Lower leg skin (tissue), 3 donors: Measurements from ENCODE around the gene LFNG.

Source experiments
- POLR2A ChIP-seq, 2 donors: fragments of 450-650 bp; IDR thresholded peaks; one replicate each; pipeline ENCODE4 v1.6.1; 2016 to 2017; ENCODE audit warnings: antibody characterized with exemption in 2 of 2, mild to moderate bottlenecking in 1 of 2, moderate library complexity in 1 of 2
- TF ChIP-seq, protein P1 (sequence below), 3 donors: fragments of 450-650 bp; IDR thresholded peaks; one replicate each; pipeline ENCODE4 v1.5.1; 2016; ENCODE audit warnings: antibody characterized with exemption in 3 of 3, mild to moderate bottlenecking in 3 of 3, moderate library complexity in 2 of 3

DNA sequence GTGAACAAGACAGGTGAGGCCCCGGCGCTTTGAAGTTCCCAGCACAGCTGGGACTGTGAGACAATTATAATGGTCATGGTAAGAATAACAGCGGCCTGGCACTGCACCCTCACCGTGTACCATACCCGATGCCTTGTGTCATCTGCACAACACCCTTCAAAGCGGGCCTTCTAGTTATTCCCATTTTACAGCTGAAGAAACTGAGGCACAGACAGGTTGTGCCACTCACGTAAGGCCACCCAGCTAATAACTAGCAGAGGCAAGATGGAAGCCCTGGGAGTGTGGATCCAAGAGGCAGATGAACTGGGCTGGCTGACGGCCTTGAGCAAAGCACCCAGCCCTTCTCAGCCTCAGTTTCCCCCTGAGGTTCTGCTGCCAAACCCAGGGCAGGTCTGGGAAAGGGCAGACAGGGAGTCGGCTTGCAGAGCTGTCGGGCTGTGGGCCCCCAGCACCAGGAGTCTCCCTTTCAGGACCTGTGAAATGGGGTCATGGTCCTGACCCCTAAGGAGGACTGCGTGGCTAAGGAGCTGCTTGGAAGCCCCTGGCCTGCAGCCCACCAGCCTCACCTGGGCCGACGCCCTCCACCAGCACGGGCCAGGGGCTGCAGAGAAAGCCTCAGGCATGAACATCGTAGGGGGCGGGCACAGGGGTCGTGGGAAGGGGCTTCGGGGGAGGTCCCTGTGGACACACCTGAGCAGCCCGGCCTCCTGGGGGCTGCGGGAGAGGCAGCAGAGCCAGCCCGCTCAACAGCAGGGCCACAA, 15.3 kb upstream of the LFNG start:
- TF ChIP-seq, protein P1, sequence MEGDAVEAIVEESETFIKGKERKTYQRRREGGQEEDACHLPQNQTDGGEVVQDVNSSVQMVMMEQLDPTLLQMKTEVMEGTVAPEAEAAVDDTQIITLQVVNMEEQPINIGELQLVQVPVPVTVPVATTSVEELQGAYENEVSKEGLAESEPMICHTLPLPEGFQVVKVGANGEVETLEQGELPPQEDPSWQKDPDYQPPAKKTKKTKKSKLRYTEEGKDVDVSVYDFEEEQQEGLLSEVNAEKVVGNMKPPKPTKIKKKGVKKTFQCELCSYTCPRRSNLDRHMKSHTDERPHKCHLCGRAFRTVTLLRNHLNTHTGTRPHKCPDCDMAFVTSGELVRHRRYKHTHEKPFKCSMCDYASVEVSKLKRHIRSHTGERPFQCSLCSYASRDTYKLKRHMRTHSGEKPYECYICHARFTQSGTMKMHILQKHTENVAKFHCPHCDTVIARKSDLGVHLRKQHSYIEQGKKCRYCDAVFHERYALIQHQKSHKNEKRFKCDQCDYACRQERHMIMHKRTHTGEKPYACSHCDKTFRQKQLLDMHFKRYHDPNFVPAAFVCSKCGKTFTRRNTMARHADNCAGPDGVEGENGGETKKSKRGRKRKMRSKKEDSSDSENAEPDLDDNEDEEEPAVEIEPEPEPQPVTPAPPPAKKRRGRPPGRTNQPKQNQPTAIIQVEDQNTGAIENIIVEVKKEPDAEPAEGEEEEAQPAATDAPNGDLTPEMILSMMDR (IDR thresholded peaks at IDR 0.05), result no peak
- no peak for TF ChIP-seq POLR2A (IDR thresholded peaks at IDR 0.05)
